Ovary (tissue), 3 donors: Measurements from ENCODE around the gene MNT.

Experiments
- POLR2A ChIP-seq: fragments of 450-650 bp; IDR thresholded peaks from one replicate; pipeline ENCODE4 v1.6.1; 2017; ENCODE audit warnings: antibody characterized with exemption, mild to moderate bottlenecking, moderate library complexity
- TF ChIP-seq, protein P1 (sequence below), 3 donors: fragments of 450-650 bp in 2 of 3; fragments of 200-600 bp in 1 of 3; IDR thresholded peaks; one replicate each; pipeline versions ENCODE4 v1.5.1 to v1.8.0; 2016 to 2022; ENCODE audit warnings: antibody characterized with exemption in 3 of 3, mild to moderate bottlenecking in 1 of 3
- donor health status: DM: no; HTN: no; CAD: no.

DNA sequence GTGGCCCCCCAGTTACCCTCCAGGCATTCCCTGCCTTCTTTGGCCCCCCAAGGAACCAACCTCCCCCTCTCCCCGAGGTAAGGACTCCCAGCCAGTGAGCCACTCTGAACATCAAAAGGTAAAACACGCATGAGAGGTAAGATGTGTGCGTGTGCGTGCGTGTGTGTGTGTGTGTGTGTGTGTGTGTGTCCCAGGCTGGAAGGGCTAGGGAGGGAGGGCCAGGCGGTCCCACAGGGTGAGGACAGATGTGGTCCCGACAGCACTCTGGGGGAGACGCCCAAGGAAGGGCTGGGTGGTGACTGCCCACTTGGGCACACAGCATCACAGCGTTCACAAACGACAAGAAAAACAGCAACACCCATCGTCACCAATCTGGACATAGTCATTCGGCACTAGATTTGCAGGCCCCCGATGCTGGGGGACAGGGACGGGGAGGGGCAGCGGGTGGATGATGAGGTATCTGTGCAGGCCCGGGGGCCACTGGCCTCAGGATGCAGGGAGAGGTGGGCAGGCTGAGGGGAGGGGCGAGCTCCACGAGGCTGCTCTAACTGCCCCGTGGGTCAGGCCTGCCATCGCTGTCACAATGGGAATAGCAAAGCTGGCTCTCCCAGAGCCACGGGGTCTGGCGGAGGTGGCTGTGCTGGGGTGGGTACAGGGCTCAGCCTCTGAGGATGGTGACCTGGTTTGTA is 16.3 kb downstream of the MNT start:
- TF ChIP-seq POLR2A, result no peak
- TF ChIP-seq, protein P1, sequence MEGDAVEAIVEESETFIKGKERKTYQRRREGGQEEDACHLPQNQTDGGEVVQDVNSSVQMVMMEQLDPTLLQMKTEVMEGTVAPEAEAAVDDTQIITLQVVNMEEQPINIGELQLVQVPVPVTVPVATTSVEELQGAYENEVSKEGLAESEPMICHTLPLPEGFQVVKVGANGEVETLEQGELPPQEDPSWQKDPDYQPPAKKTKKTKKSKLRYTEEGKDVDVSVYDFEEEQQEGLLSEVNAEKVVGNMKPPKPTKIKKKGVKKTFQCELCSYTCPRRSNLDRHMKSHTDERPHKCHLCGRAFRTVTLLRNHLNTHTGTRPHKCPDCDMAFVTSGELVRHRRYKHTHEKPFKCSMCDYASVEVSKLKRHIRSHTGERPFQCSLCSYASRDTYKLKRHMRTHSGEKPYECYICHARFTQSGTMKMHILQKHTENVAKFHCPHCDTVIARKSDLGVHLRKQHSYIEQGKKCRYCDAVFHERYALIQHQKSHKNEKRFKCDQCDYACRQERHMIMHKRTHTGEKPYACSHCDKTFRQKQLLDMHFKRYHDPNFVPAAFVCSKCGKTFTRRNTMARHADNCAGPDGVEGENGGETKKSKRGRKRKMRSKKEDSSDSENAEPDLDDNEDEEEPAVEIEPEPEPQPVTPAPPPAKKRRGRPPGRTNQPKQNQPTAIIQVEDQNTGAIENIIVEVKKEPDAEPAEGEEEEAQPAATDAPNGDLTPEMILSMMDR (IDR thresholded peaks at IDR 0.05), result no peak
